OCI-LY1 (cell line): ENCODE results near the gene VASP.
A peak's percentile ranks its signal among the peaks of the same experiment; 100 is the strongest.

ENCODE experiments used
- H2AFZ ChIP-seq: fragments of 200-600 bp; sonication (generic), shearing (Covaris generic); 2 replicates; pipeline ENCODE4 v1.6.0; 2014; ENCODE audit warnings: antibody characterized with exemption, mild to moderate bottlenecking, low read length
- H3F3A ChIP-seq: fragments of 200-600 bp; sonication (generic), shearing (Covaris generic); 2 replicates; pipeline ENCODE4 v1.6.0; 2014; ENCODE audit warnings: mild to moderate bottlenecking, antibody characterized with exemption, low read length, moderate library complexity; ENCODE audit not compliant: insufficient read depth
- H3K27ac ChIP-seq: fragments of 200-600 bp; sonication (generic); 2 replicates; pipeline ENCODE4 v1.5.1; 2014; ENCODE audit warnings: low read length, mixed run types, mild to moderate bottlenecking, low read depth; ENCODE audit not compliant: poor library complexity, severe bottlenecking
- H3K27me3 ChIP-seq: fragments of 200-600 bp; sonication (generic); 2 replicates; pipeline ENCODE4 v1.6.0; 2014; ENCODE audit warnings: antibody characterized with exemption, mild to moderate bottlenecking, low read length, moderate library complexity; ENCODE audit not compliant: insufficient read depth
- H3K36me3 ChIP-seq: fragments of 200-600 bp; sonication (generic); 2 replicates; pipeline ENCODE4 v1.6.1; 2014; ENCODE audit warnings: mild to moderate bottlenecking, antibody characterized with exemption, low read length, moderate library complexity, mixed read lengths; ENCODE audit not compliant: insufficient read depth
- H3K4me1 ChIP-seq: fragments of 200-600 bp; sonication (generic); 2 replicates; pipeline ENCODE4 v1.5.1; 2014; ENCODE audit warnings: mild to moderate bottlenecking, low read length, moderate library complexity; ENCODE audit not compliant: insufficient read depth, severe bottlenecking
- H3K4me2 ChIP-seq: fragments of 200-600 bp; sonication (generic), shearing (Covaris generic); 2 replicates; pipeline ENCODE4 v1.6.1; 2014; ENCODE audit warnings: low read length
- H3K4me3 ChIP-seq: fragments of 200-600 bp; sonication (generic); 2 replicates; pipeline ENCODE4 v1.5.1; 2014; ENCODE audit warnings: low read length, low read depth, mild to moderate bottlenecking, mixed read lengths; ENCODE audit not compliant: poor library complexity, severe bottlenecking
- H3K79me2 ChIP-seq: fragments of 200-600 bp; shearing (Covaris generic); 2 replicates; pipeline ENCODE4 v1.6.1; 2016; ENCODE audit warnings: mixed run types, low read length, mixed read lengths; ENCODE audit not compliant: insufficient read depth
- H3K9ac ChIP-seq: fragments of 200-600 bp; sonication (generic), shearing (Covaris generic); 2 replicates; pipeline ENCODE4 v1.6.1; 2014; ENCODE audit warnings: mild to moderate bottlenecking, low read length, mixed read lengths
- H3K9me2 ChIP-seq: fragments of 200-600 bp; sonication (generic), shearing (Covaris generic); 2 replicates; pipeline ENCODE4 v1.6.1; 2014; ENCODE audit warnings: low read depth, mild to moderate bottlenecking, low read length, mixed read lengths
- H3K9me3 ChIP-seq: fragments of 200-600 bp; shearing (Covaris generic); 2 replicates; pipeline ENCODE4 v1.6.1; 2014; ENCODE audit warnings: low read length, mixed read lengths
- H4K20me1 ChIP-seq: fragments of 200-600 bp; sonication (generic), shearing (Covaris generic); 2 replicates; pipeline ENCODE4 v1.6.0; 2016; ENCODE audit warnings: mild to moderate bottlenecking, low read length; ENCODE audit not compliant: insufficient read depth
- CTCF ChIP-seq: fragments of 200-600 bp; sonication (generic), shearing (Covaris generic); IDR thresholded peaks from 2 replicates; pipeline ENCODE4 v1.5.1; 2017; ENCODE audit warnings: mild to moderate bottlenecking, antibody characterized with exemption, low read length, moderate library complexity, mixed read lengths
- EZH2 ChIP-seq: fragments of 200-600 bp; sonication (generic), shearing (Covaris generic); IDR thresholded peaks from 2 replicates; pipeline ENCODE4 v1.8.0; 2017; ENCODE audit warnings: borderline replicate concordance, mixed run types, mild to moderate bottlenecking, antibody characterized with exemption, low read length, moderate library complexity, mixed read lengths

Gene VASP

GRCh38 chr19:45560686-45561085, 53.4 kb downstream of the VASP start:
- H4K20me1 ChIP-seq: no peaks in the 10 kb centered on the region

GRCh38 chr19:45564131-45564780, 57.0 kb downstream of the VASP start:
- Histone ChIP-seq H3K9me2 (no peaks in the 10 kb centered on the region), H3K9ac (peak overlapping the region; percentile 24; the same call in 1 of the 2 replicates), H3K4me1 (peaks cover 28% of the 10 kb centered on the region), H3K4me3 (no peak overlapping the region), H3K27me3 (no peaks in the 10 kb centered on the region), H3F3A (no peaks in the 10 kb centered on the region; the same call in 1 of the 2 replicates), H3K9me3 (no peaks in the 10 kb centered on the region), H3K79me2 (no peaks in the 10 kb centered on the region), H3K36me3 (no peaks in the 10 kb centered on the region), H4K20me1 (no peaks in the 10 kb centered on the region), H2AFZ (no peak overlapping the region), H3K4me2 (peak overlapping the region; percentile 35; the same call in 1 of the 2 replicates), H3K27ac (peak overlapping the region; percentile 94)
- TF ChIP-seq CTCF (no peak), EZH2 (no peak)

More at GRCh38 chr19:45560686-45561085, 53.4 kb downstream of the VASP start:
- H3F3A ChIP-seq: no peaks in the 10 kb centered on the region; the same call in 1 of the 2 replicates
- TF ChIP-seq CTCF (no peak), EZH2 (no peak)
- peaks cover 33% of the 10 kb centered on the region for H3K4me1 ChIP-seq
- no peak overlapping the region for H3K27ac ChIP-seq
- H2AFZ ChIP-seq: no peak overlapping the region
- H3K36me3 ChIP-seq: no peaks in the 10 kb centered on the region
- no peaks in the 10 kb centered on the region for H3K27me3 ChIP-seq
- H3K4me3 ChIP-seq: no peak overlapping the region
- no peak overlapping the region for H3K9ac ChIP-seq
- H3K9me2 ChIP-seq: no peaks in the 10 kb centered on the region
- no peaks in the 10 kb centered on the region for H3K9me3 ChIP-seq
- H3K4me2 ChIP-seq: no peak overlapping the region
- H3K79me2 ChIP-seq: no peaks in the 10 kb centered on the region

- no peaks in the 10 kb centered on the region; the same call in 1 of the 2 replicates for H3F3A ChIP-seq
- no peaks in the 10 kb centered on the region for H3K9me3 ChIP-seq
- no peaks in the 10 kb centered on the region for H3K36me3 ChIP-seq
- no peak overlapping the region for H3K4me3 ChIP-seq
- H3K9ac ChIP-seq: no peak overlapping the region
- TF ChIP-seq CTCF: no peak
- no peak for TF ChIP-seq EZH2
- no peaks in the 10 kb centered on the region for H3K79me2 ChIP-seq
- no peak overlapping the region for H3K27ac ChIP-seq
- H3K4me2 ChIP-seq: no peak overlapping the region
- peaks cover 33% of the 10 kb centered on the region for H3K4me1 ChIP-seq
- H2AFZ ChIP-seq: no peak overlapping the region
- no peaks in the 10 kb centered on the region for H3K9me2 ChIP-seq
- H3K27me3 ChIP-seq: no peaks in the 10 kb centered on the region
- H4K20me1 ChIP-seq: no peaks in the 10 kb centered on the region
These were observed 60.3 kb downstream of the VASP start for GRCh38 chr19:45567609-45568008.
